HepG2 (cell line): ENCODE results near the gene CCDC88C. TPM values are rescaled to one million over a fixed set of nuclear protein-coding genes. Genes with fewer than 3 reads are reported as not detected.

Experiments
- BHLHE40 ChIP-seq: IDR thresholded peaks from 2 replicates; pipeline ENCODE4 v1.6.1; 2011; ENCODE audit warnings: low read length, improper control_type of control experiment
- EEA1 ChIP-seq: sonication (generic); formaldehyde crosslinking; IDR thresholded peaks from 2 replicates; pipeline ENCODE4 v1.5.1; 2020; ENCODE audit warnings: mild to moderate bottlenecking, missing genetic modification reagents, borderline replicate concordance
- FOXC1 ChIP-seq: sonication (generic); formaldehyde crosslinking; IDR thresholded peaks from 2 replicates; pipeline ENCODE4 v1.8.0; 2022; ENCODE audit warnings: mild to moderate bottlenecking, missing genetic modification reagents, borderline replicate concordance
- ISX ChIP-seq: sonication (generic); formaldehyde crosslinking; conservative IDR thresholded peaks from 2 replicates; pipeline ENCODE4 v1.5.0; 2020; ENCODE audit warnings: missing genetic modification reagents
- MAZ ChIP-seq, 2 experiments: sonication (generic) in 1 of 2; formaldehyde crosslinking in 1 of 2; IDR thresholded peaks; 2 replicates each; pipeline versions ENCODE4 v1.5.0 to v1.6.1; 2012 to 2020; ENCODE audit warnings: low read depth in 2 of 2, mild to moderate bottlenecking in 2 of 2, borderline replicate concordance in 1 of 2, improper control_type of control experiment in 1 of 2, low read length in 1 of 2, missing genetic modification reagents in 1 of 2, moderate library complexity in 1 of 2
- RAD21 ChIP-seq: fragments of 450-650 bp; formaldehyde crosslinking; IDR thresholded peaks from 2 replicates; pipeline ENCODE4 v1.5.0; 2020; ENCODE audit warnings: mild to moderate bottlenecking
- ZNF343 ChIP-seq: sonication (generic); formaldehyde crosslinking; IDR thresholded peaks from 2 replicates; pipeline ENCODE4 v1.4.0; 2020; ENCODE audit warnings: mild to moderate bottlenecking, missing genetic modification reagents
- ZNF780A ChIP-seq: sonication (generic); formaldehyde crosslinking; IDR thresholded peaks from 2 replicates; pipeline ENCODE4 v1.8.0; 2022; ENCODE audit warnings: mild to moderate bottlenecking, missing genetic modification reagents, moderate library complexity
- polyA plus RNA-seq, 8 experiments: library from polyadenylated mRNA; depleted of rRNA in 3 of 8; stranded (reverse) in 7 of 8; unstranded in 1 of 8; fragments of >200 nt; fragmentation: Illumina TruSeq in 4 of 8; extraction: Trizol in 4 of 8; gene quantifications; 2 replicates each; pipeline versions ENCODE4 v1.2.1 to v1.2.3, GENCODE V29; 2011 to 2016; ENCODE audit warnings: low read depth in 4 of 8, missing spikeins in 1 of 8, mixed read lengths in 1 of 8; ENCODE audit not compliant: insufficient read depth in 1 of 8
- total RNA-seq, 5 experiments: library from RNA; depleted of rRNA; stranded (reverse); fragments of >200 nt; fragmentation: Illumina TruSeq; extraction: Trizol; gene quantifications; 2 replicates each; pipeline ENCODE4 v1.2.3, GENCODE V29; 2016; ENCODE audit warnings: low read depth in 1 of 5
- TF ChIP-seq, protein P1 (sequence below): sonication (generic); formaldehyde crosslinking; IDR thresholded peaks from 2 replicates; pipeline ENCODE4 v1.4.0; 2020; ENCODE audit warnings: missing genetic modification reagents, low read depth, mild to moderate bottlenecking, borderline replicate concordance
- TF ChIP-seq, protein P2 (sequence below): sonication (generic); formaldehyde crosslinking; IDR thresholded peaks from 2 replicates; pipeline ENCODE4 v1.5.0; 2020; ENCODE audit warnings: mild to moderate bottlenecking, missing genetic modification reagents
- TF ChIP-seq, protein P3 (sequence below), 2 experiments: fragments of 450-650 bp in 1 of 2; sonication (generic) in 1 of 2; formaldehyde crosslinking; IDR thresholded peaks; 2 replicates each; pipeline versions ENCODE4 v1.5.0 to v1.8.0; 2020 to 2022; ENCODE audit warnings: mild to moderate bottlenecking in 1 of 2, missing genetic modification reagents in 1 of 2
- TF ChIP-seq, protein P4 (sequence below): sonication (generic); formaldehyde crosslinking; IDR thresholded peaks from 2 replicates; pipeline ENCODE4 v1.5.0; 2020; ENCODE audit warnings: missing genetic modification reagents
- TF ChIP-seq, protein P5 (sequence below): sonication (generic); formaldehyde crosslinking; IDR thresholded peaks from 2 replicates; pipeline ENCODE4 v1.4.0; 2020; ENCODE audit warnings: low read depth, mild to moderate bottlenecking, missing genetic modification reagents
- TF ChIP-seq, protein P6 (sequence below): IDR thresholded peaks from 2 replicates; pipeline ENCODE4 v1.4.0; 2020; ENCODE audit warnings: mild to moderate bottlenecking, missing genetic modification reagents
- TF ChIP-seq, protein P7 (sequence below): sonication (generic); formaldehyde crosslinking; IDR thresholded peaks from 2 replicates; pipeline ENCODE4 v1.8.0; 2022; ENCODE audit warnings: missing genetic modification reagents, mild to moderate bottlenecking, moderate library complexity, borderline replicate concordance

CCDC88C gene
- total and polyA plus RNA-seq, 2 of the 13 experiments (the other 11 are each of a cell fraction or from before 2014, with no cell fraction given): 3.6 to 11.7 TPM

DNA sequence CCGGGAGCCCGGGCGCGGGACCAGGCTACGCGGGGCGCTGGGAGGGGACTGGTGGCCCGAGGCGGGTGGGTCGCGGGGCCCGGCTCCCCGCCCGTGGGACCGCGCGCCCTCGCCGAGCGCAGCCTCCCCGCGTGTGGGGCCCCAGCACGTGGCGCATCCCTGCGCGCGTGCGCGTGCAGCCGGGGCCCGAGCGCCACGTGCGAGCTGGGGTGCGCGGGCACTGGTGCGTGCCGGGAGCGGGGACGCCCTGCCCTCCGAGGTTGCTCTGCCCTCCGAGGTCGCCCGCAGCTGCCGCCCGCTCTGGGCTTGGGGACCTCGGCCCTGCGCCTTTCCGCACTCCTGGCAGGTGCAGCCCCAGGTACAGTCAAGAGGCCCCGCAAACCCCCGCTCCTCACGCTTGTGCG lies 365 bp upstream of the CCDC88C start (continued):
- TF ChIP-seq, protein P1, sequence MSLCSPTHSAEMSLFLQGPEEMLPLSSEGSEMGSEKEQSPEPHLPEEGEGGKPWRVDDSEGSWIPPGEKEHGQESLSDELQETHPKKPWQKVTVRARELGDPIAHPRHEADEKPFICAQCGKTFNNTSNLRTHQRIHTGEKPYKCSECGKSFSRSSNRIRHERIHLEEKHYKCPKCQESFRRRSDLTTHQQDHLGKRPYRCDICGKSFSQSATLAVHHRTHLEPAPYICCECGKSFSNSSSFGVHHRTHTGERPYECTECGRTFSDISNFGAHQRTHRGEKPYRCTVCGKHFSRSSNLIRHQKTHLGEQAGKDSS (CRISPR knock-in tag): peak; percentile 40; the same call in 1 of the 2 replicates
- TF ChIP-seq, protein P2, sequence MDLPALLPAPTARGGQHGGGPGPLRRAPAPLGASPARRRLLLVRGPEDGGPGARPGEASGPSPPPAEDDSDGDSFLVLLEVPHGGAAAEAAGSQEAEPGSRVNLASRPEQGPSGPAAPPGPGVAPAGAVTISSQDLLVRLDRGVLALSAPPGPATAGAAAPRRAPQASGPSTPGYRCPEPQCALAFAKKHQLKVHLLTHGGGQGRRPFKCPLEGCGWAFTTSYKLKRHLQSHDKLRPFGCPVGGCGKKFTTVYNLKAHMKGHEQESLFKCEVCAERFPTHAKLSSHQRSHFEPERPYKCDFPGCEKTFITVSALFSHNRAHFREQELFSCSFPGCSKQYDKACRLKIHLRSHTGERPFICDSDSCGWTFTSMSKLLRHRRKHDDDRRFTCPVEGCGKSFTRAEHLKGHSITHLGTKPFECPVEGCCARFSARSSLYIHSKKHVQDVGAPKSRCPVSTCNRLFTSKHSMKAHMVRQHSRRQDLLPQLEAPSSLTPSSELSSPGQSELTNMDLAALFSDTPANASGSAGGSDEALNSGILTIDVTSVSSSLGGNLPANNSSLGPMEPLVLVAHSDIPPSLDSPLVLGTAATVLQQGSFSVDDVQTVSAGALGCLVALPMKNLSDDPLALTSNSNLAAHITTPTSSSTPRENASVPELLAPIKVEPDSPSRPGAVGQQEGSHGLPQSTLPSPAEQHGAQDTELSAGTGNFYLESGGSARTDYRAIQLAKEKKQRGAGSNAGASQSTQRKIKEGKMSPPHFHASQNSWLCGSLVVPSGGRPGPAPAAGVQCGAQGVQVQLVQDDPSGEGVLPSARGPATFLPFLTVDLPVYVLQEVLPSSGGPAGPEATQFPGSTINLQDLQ (CRISPR knock-in tag): peak; percentile 83; the same call in 1 of the 2 replicates
- TF ChIP-seq ISX (CRISPR knock-in tag) (0 out of 2 replicates have a peak, but pooled peaks have one; percentile 68), BHLHE40 (peak; percentile 85), ZNF343 (peak; percentile 67; the same call in 1 of the 2 replicates), MAZ (IDR thresholded peaks at IDR 0.05; ENCODE audit: borderline replicate concordance, low read depth, low read length) (0 out of 2 replicates have a peak, but pooled peaks have one; percentile 2), MAZ (CRISPR knock-in tag; IDR thresholded peaks at IDR 0.05; ENCODE audit: low read depth) (peak; percentile 95), EEA1 (CRISPR knock-in tag) (peak; percentile 96), RAD21 (CRISPR knock-in tag) (peak; percentile 51; the same call in 1 of the 2 replicates), FOXC1 (CRISPR knock-in tag) (peak; percentile 81), ZNF780A (CRISPR knock-in tag) (no peak; the same call in 1 of the 2 replicates)
- TF ChIP-seq, protein P3, sequence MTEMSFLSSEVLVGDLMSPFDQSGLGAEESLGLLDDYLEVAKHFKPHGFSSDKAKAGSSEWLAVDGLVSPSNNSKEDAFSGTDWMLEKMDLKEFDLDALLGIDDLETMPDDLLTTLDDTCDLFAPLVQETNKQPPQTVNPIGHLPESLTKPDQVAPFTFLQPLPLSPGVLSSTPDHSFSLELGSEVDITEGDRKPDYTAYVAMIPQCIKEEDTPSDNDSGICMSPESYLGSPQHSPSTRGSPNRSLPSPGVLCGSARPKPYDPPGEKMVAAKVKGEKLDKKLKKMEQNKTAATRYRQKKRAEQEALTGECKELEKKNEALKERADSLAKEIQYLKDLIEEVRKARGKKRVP (CRISPR knock-in tag; IDR thresholded peaks at IDR 0.05): peak in 1 of 2 experiments; percentile 44; a peak in 1 of 4 replicates
- TF ChIP-seq, protein P4, sequence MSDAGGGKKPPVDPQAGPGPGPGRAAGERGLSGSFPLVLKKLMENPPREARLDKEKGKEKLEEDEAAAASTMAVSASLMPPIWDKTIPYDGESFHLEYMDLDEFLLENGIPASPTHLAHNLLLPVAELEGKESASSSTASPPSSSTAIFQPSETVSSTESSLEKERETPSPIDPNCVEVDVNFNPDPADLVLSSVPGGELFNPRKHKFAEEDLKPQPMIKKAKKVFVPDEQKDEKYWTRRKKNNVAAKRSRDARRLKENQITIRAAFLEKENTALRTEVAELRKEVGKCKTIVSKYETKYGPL (CRISPR knock-in tag): peak; percentile 56; the same call in 1 of the 2 replicates
- TF ChIP-seq, protein P5, sequence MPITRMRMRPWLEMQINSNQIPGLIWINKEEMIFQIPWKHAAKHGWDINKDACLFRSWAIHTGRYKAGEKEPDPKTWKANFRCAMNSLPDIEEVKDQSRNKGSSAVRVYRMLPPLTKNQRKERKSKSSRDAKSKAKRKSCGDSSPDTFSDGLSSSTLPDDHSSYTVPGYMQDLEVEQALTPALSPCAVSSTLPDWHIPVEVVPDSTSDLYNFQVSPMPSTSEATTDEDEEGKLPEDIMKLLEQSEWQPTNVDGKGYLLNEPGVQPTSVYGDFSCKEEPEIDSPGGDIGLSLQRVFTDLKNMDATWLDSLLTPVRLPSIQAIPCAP (CRISPR knock-in tag): peak; percentile 91
- TF ChIP-seq, protein P6, sequence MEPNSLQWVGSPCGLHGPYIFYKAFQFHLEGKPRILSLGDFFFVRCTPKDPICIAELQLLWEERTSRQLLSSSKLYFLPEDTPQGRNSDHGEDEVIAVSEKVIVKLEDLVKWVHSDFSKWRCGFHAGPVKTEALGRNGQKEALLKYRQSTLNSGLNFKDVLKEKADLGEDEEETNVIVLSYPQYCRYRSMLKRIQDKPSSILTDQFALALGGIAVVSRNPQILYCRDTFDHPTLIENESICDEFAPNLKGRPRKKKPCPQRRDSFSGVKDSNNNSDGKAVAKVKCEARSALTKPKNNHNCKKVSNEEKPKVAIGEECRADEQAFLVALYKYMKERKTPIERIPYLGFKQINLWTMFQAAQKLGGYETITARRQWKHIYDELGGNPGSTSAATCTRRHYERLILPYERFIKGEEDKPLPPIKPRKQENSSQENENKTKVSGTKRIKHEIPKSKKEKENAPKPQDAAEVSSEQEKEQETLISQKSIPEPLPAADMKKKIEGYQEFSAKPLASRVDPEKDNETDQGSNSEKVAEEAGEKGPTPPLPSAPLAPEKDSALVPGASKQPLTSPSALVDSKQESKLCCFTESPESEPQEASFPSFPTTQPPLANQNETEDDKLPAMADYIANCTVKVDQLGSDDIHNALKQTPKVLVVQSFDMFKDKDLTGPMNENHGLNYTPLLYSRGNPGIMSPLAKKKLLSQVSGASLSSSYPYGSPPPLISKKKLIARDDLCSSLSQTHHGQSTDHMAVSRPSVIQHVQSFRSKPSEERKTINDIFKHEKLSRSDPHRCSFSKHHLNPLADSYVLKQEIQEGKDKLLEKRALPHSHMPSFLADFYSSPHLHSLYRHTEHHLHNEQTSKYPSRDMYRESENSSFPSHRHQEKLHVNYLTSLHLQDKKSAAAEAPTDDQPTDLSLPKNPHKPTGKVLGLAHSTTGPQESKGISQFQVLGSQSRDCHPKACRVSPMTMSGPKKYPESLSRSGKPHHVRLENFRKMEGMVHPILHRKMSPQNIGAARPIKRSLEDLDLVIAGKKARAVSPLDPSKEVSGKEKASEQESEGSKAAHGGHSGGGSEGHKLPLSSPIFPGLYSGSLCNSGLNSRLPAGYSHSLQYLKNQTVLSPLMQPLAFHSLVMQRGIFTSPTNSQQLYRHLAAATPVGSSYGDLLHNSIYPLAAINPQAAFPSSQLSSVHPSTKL (CRISPR knock-in tag): 0 out of 2 replicates have a peak, but pooled peaks have one; percentile 1
- TF ChIP-seq, protein P7, sequence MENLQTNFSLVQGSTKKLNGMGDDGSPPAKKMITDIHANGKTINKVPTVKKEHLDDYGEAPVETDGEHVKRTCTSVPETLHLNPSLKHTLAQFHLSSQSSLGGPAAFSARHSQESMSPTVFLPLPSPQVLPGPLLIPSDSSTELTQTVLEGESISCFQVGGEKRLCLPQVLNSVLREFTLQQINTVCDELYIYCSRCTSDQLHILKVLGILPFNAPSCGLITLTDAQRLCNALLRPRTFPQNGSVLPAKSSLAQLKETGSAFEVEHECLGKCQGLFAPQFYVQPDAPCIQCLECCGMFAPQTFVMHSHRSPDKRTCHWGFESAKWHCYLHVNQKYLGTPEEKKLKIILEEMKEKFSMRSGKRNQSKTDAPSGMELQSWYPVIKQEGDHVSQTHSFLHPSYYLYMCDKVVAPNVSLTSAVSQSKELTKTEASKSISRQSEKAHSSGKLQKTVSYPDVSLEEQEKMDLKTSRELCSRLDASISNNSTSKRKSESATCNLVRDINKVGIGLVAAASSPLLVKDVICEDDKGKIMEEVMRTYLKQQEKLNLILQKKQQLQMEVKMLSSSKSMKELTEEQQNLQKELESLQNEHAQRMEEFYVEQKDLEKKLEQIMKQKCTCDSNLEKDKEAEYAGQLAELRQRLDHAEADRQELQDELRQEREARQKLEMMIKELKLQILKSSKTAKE: 0 out of 2 replicates have a peak, but pooled peaks have one; percentile 41
